GM12875 (cell line): ENCODE results near the gene FANCC.

Experiments
- H3K4me3 ChIP-seq: one replicate; pipeline ENCODE4 v1.5.1; 2011; ENCODE audit warnings: low read depth, low read length, control low read depth
- TF ChIP-seq, protein P1 (sequence below): IDR thresholded peaks from 2 replicates; pipeline ENCODE4 v1.5.1; 2011; ENCODE audit warnings: low read depth, mild to moderate bottlenecking, control low read depth, inconsistent platforms, low read length, moderate library complexity, borderline replicate concordance; ENCODE audit not compliant: insufficient read depth

Gene FANCC

DNA sequence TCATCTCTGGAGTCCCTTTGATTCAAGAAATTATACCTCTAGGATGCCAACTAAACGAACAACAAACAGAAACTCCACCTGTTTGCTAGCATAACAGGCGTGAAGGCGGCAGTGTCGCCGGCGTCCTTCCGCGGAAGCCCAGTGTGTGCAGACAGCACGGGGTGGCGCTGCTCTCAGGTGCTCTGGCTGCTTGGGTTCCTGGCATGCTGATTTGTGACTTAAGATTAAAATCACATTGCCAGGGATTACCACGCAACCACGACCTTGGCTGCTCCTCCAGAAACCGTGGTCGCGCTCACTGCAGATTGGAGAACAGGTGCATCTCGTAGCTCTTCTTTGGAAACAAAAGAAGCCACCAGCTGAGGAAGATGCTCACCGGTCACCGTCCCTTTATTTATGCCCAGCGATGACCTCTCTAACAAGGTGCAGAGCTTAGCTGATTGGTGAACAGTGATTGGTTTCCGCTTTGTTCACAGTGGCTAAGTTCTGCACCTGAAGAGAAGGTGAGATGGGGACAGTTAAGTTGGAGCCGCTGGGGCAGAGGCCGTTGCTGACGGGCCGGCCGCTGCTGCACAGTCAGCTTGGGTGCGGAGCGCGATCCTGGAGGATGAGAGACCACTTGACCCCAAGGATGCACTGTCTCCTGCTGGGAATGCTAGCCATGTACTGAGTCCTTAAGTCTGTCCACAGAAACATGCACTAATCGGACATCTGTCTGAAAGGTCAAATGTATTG lies 232.3 kb downstream of the FANCC start:
- TF ChIP-seq, protein P1, sequence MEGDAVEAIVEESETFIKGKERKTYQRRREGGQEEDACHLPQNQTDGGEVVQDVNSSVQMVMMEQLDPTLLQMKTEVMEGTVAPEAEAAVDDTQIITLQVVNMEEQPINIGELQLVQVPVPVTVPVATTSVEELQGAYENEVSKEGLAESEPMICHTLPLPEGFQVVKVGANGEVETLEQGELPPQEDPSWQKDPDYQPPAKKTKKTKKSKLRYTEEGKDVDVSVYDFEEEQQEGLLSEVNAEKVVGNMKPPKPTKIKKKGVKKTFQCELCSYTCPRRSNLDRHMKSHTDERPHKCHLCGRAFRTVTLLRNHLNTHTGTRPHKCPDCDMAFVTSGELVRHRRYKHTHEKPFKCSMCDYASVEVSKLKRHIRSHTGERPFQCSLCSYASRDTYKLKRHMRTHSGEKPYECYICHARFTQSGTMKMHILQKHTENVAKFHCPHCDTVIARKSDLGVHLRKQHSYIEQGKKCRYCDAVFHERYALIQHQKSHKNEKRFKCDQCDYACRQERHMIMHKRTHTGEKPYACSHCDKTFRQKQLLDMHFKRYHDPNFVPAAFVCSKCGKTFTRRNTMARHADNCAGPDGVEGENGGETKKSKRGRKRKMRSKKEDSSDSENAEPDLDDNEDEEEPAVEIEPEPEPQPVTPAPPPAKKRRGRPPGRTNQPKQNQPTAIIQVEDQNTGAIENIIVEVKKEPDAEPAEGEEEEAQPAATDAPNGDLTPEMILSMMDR = no peak
- no peak overlapping the region for H3K4me3 ChIP-seq

GRCh38 chr9:95084254-95084934 lies 233.1 kb downstream of the FANCC start:
- TF ChIP-seq, protein P1 = no peak

GRCh38 chr9:95083086-95083768 lies 234.3 kb downstream of the FANCC start:
- H3K4me3 ChIP-seq = no peak overlapping the region
- TF ChIP-seq, protein P1 = no peak

More at GRCh38 chr9:95084254-95084934, 233.1 kb downstream of the FANCC start:
- no peak overlapping the region for H3K4me3 ChIP-seq

DNA sequence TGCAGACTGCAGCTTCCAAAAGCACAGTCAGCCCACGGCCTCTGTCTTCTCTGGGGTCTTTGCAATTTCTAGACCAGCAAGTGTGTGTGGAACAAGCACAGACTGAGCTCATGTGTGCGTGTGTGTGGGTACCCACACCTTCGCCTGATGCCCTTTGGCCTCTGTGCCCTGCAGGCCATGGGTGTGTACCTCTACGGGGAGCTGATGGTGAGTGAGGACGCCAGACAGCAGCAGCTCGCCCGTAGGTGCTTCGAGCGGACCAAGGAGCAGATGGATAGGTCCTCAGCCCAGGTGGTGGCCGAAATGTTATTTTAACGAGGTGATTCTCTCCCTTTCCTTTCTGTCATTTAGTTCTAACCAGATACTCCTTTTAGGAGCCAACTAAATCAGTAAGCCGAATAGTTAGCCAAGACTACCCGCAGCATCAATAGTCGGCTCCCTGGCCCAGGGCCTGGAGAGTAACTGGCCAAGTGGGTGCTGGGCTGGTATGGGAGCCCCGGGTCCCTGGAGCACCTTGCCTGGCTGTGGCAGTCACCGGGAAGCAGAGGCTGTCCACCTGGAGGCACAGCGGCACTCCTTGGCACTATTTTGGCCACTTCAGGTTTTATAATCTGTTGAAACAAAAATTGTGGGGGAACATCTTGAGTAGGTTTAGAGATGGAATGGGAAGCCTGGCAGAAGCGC lies 235.0 kb downstream of the FANCC start:
- TF ChIP-seq, protein P1 = no peak
- no peak overlapping the region for H3K4me3 ChIP-seq

GRCh38 chr9:95081998-95082397 lies 235.5 kb downstream of the FANCC start:
- H3K4me3 ChIP-seq = no peak overlapping the region
- TF ChIP-seq, protein P1 = no peak

DNA sequence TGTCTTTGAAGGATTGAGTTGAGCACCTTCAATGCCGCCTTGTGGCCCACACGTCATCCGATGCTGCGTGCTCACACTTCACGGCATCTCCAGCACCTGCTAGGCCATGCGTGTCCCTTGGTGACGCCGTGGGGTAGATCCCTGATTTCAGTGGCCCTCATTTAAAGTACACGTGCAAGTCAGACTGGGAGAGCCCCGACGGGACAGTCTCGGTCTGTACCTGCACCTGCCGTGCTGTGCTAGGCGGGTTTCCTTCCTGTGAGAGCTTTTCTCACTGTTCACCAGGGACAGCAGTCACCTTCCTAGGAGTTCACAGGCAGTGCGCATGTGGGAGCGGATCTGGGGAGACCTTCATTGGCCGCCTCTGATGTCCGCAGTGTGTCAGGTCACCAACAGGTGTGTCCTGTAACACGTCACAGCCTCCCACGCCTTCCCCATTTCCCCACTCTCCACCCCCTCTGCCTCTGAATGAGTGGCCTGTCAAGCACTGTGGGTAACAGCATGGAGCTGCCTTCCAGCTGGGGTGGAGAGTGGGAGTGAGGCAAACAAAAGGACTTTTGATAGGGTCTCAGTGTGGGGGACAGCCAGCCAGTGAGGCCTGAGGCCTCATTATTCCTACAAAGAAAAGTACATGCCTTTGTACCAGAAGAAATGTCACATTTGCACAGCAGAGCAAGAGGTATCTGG lies 236.4 kb downstream of the FANCC start:
- TF ChIP-seq, protein P1 = no peak
- H3K4me3 ChIP-seq = no peak overlapping the region
